ENCODE measurements around the gene PTTG1.

Gene PTTG1

GRCh38 chr5:160456480-160457177, 35.0 kb downstream of the PTTG1 start:
- no peak for DNase-seq

- DNase-seq = no peak
Measured at GRCh38 chr5:160457252-160457651, 35.6 kb downstream of the PTTG1 start.

GRCh38 chr5:160458806-160459800, 37.4 kb downstream of the PTTG1 start:
- DNase-seq = no peak

GRCh38 chr5:160460377-160461049, 38.9 kb downstream of the PTTG1 start:
- no peak for DNase-seq

GRCh38 chr5:160461378-160461777, 39.7 kb downstream of the PTTG1 start:
- no peak for DNase-seq

GRCh38 chr5:160462167-160462566, 40.5 kb downstream of the PTTG1 start:
- DNase-seq = no peak

- no peak for DNase-seq
Measured at GRCh38 chr5:160463227-160463626, 41.6 kb downstream of the PTTG1 start.

GRCh38 chr5:160463740-160464465, 42.2 kb downstream of the PTTG1 start:
- no peak for DNase-seq

GRCh38 chr5:160464466-160464797, 42.8 kb downstream of the PTTG1 start:
- DNase-seq = no peak

- DNase-seq = no peak
Measured at GRCh38 chr5:160466116-160466515, 44.5 kb downstream of the PTTG1 start.

- no peak for DNase-seq
Measured at GRCh38 chr5:160466889-160467554, 45.4 kb downstream of the PTTG1 start.

- DNase-seq = no peak
Measured at GRCh38 chr5:160467555-160468362, 46.1 kb downstream of the PTTG1 start.

- DNase-seq = no peak
Measured at GRCh38 chr5:160468363-160468975, 46.8 kb downstream of the PTTG1 start.

GRCh38 chr5:160469156-160470144, 47.8 kb downstream of the PTTG1 start:
- no peak for DNase-seq

GRCh38 chr5:160470437-160471361, 49.0 kb downstream of the PTTG1 start:
- no peak for DNase-seq

- DNase-seq = no peak
Measured at GRCh38 chr5:160471761-160472160, 50.1 kb downstream of the PTTG1 start.

- no peak for DNase-seq
Measured at GRCh38 chr5:160472482-160472881, 50.8 kb downstream of the PTTG1 start.

- no peak for DNase-seq
Measured at GRCh38 chr5:160473681-160474080, 52.0 kb downstream of the PTTG1 start.

Measured in NCI-H2081 treated with DMSO at 0.1 percent for 48 hours (cell line).